ENCODE measurements around the gene DIDO1. TPM values are rescaled to one million over a fixed set of nuclear protein-coding genes. Genes with fewer than 3 reads are reported as not detected.

The DIDO1 gene
- total and polyA plus RNA-seq, 7 donors, result 10.4 to 70.6 (median 48.7) TPM

- H3K36me3 ChIP-seq, result peaks cover 0 to 12% (median 3%) of the 10 kb centered on the region in 4 donors
- H3K4me1 ChIP-seq, result no peaks in the 10 kb centered on the region
- TF ChIP-seq POLR2AphosphoS5 (IDR thresholded peaks at IDR 0.05), result no peak
- intact Hi-C loops (cut with DNase I), result no loop called here
- no peak overlapping the region for H3K4me3 ChIP-seq
- H3K9me3 ChIP-seq, result no peaks in the 10 kb centered on the region
- no peak overlapping the region for H3K27ac ChIP-seq
- peaks cover 11 to 21% (median 17%) of the 10 kb centered on the region in 3 donors for H3K27me3 ChIP-seq
- WGBS, 2 donors, result 94 to 96% methylated on average over 26 of the region's 27 CpGs
- no peak for DNase-seq
Observed at GRCh38 chr20:62966212-62967148, 40.2 kb upstream of the DIDO1 start.

GRCh38 chr20:62965363-62965771 is 39.1 kb upstream of the DIDO1 start:
- Histone ChIP-seq H3K4me3 (no peak overlapping the region), H3K4me1 (no peaks in the 10 kb centered on the region), H3K9me3 (no peaks in the 10 kb centered on the region), H3K36me3 (peaks cover 0 to 12% (median 3%) of the 10 kb centered on the region in 4 donors), H3K27me3 (peaks cover 2 to 10% (median 6%) of the 10 kb centered on the region in 3 donors), H3K27ac (no peak overlapping the region)
- intact Hi-C loops (cut with DNase I), result no loop called here
- 87 to 95% methylated on average over 19 of the region's 19 CpGs for WGBS, 2 donors
- no peak for DNase-seq
- TF ChIP-seq EP300 (IDR thresholded peaks at IDR 0.05) (no peak), POLR2A (IDR thresholded peaks at IDR 0.05) (no peak), CTCF (IDR thresholded peaks at IDR 0.05) (no peak), POLR2AphosphoS5 (IDR thresholded peaks at IDR 0.05) (no peak)

GRCh38 chr20:62964700-62965099 is 38.4 kb upstream of the DIDO1 start:
- DNase-seq, result no peak
- no peaks in the 10 kb centered on the region for H3K9me3 ChIP-seq
- H3K4me1 ChIP-seq, result no peaks in the 10 kb centered on the region
- TF ChIP-seq POLR2AphosphoS5 (IDR thresholded peaks at IDR 0.05) (no peak), POLR2A (IDR thresholded peaks at IDR 0.05) (no peak), EP300 (IDR thresholded peaks at IDR 0.05) (no peak), CTCF (IDR thresholded peaks at IDR 0.05) (no peak)
- peaks cover 0 to 4% (median 0%) of the 10 kb centered on the region in 3 donors for H3K27me3 ChIP-seq
- H3K4me3 ChIP-seq, result no peak overlapping the region
- WGBS, 2 donors, result 77 to 91% methylated on average over 20 of the region's 20 CpGs
- intact Hi-C loops (cut with DNase I), result no loop called here
- H3K36me3 ChIP-seq, result peaks cover 0 to 12% (median 3%) of the 10 kb centered on the region in 4 donors
- no peak overlapping the region for H3K27ac ChIP-seq

- Histone ChIP-seq H3K9me3 (no peaks in the 10 kb centered on the region), H3K4me1 (no peaks in the 10 kb centered on the region), H3K4me3 (no peak overlapping the region), H3K27ac (no peak overlapping the region), H3K36me3 (peaks cover 0 to 12% (median 3%) of the 10 kb centered on the region in 4 donors), H3K27me3 (no peaks in the 10 kb centered on the region)
- WGBS, 2 donors, result 87 to 94% methylated on average over 32 of the region's 32 CpGs
- no peak for DNase-seq
- TF ChIP-seq EP300 (IDR thresholded peaks at IDR 0.05) (no peak), POLR2A (IDR thresholded peaks at IDR 0.05) (no peak), CTCF (IDR thresholded peaks at IDR 0.05) (no peak), POLR2AphosphoS5 (IDR thresholded peaks at IDR 0.05) (no peak)
- intact Hi-C loops (cut with DNase I), result no loop called here
Observed at GRCh38 chr20:62963614-62964397, 37.5 kb upstream of the DIDO1 start.
